ENCODE data around the gene REC114.
"Not testable (repeated sequence)": the region's sequence is repeated elsewhere in the genome, so short reads cannot be mapped to it uniquely, and the experiment has no call there.

Gene REC114

DNA sequence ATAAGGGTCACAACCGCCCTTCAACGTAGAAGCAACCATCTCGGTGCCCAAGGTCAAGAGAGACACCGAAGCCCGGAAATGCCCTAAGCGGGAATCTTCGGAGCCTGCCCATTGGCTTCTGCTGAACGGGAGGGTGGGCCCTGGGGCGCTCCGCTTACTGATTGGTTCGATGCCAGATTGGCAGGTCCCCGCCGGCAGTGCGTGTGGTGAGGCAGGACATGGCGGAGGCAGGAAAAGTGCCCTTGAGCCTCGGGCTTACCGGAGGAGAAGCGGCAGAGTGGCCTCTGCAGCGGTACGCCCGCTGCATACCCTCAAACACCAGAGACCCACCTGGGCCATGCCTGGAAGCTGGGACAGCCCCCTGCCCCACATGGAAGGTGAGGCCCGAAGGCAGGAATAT lies at the start of gene REC114:
Gene REC114, plus strand, starts transcription at position 197 of the 400 bp plus-strand sequence. Its CDS starts 22 bp downstream, at position 219.
- DNase-seq: no peak

DNA sequence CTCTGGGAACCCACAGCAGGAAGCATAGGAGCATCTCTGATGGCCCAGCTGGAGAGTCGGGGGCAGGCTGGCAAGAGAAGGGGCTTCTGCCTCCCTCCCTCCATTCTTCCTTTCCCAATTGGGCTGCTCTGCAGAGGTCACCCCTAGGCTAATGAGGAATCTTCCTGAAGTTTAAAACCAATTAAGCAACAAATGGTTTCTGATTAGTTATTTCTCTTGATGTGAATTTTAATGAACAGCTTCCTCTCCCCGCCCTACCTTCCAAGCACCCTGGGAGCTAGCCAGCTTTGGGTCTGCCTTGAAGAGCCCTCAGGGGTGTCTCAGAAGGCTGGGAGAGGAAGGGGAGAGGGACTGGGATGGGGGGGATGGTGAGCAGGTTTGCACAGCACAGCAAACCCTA lies 49.6 kb upstream of the REC114 start:
- no peak for DNase-seq

GRCh38 chr15:73394782-73395181 lies 48.2 kb upstream of the REC114 start:
- DNase-seq: no peak

GRCh38 chr15:73395671-73396070 lies 47.3 kb upstream of the REC114 start:
- no peak for DNase-seq

DNA sequence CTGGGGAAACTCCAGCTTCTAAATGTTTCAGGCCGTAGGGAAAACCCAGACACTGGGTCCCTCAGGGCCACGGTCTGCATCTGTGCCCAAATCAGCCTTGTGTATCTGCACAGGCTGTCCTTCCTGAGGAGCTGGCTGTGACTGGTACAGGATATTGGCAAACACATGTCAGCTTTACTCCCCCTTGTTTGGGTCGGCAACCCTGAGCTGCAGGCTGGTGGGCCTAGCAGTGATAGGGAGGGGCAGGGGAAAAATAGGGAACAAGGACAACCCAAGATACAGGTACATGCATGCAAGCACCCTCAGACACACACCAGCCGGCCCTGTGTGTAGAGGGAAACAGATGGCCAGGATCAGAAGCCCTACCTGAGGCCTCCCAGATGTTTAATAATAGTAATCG lies 45.5 kb upstream of the REC114 start:
- DNase-seq: no peak

GRCh38 chr15:73398861-73399260 lies 44.1 kb upstream of the REC114 start:
- no peak for DNase-seq

- not testable (repeated sequence) for DNase-seq
Observed at GRCh38 chr15:73400222-73400621, 42.7 kb upstream of the REC114 start.

- no peak for DNase-seq
Observed at GRCh38 chr15:73403171-73403570, 39.8 kb upstream of the REC114 start.

DNA sequence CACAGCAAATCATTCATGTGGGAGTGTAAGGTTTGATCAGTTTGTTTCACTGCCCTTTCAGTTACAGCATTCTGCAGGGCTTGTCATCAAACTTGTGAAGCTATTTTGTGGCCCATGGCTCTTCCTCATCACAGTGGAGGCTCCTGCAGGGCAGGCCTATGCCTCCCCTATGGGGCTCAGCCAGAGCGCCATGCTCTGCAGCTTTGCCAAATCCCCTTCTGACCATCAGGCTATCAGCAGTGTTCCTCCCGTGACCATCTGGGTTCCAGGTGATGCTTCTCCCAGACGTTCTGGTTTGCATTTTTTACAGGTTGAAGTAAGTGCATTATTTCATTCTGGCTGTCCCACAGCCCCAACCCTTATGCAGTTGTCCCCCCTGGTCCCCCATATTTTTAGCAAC lies 28.1 kb upstream of the REC114 start:
- DNase-seq: no peak

- no peak for DNase-seq
Observed at GRCh38 chr15:73424506-73424905, 18.5 kb upstream of the REC114 start.

DNA sequence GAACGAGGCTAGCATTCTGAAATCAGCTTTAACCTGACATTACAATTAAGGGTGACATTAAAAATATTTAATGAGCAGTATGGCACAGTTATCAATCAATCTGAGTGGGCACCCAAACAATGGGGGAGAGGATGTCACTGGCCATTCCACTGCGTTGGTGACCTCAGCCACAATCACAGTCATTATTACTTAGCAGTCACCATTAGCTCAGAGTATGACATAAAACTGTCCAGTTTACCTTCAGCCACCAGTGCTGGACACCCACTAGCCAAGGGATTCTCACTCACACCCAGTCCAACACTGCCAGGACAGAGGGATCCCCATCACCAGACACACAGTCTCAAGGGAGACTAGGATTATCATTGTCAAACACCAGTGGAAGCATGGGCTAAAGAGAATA lies 17.5 kb upstream of the REC114 start:
- DNase-seq: no peak

GRCh38 chr15:73426323-73426994 lies 16.5 kb upstream of the REC114 start:
- no peak for DNase-seq

DNA sequence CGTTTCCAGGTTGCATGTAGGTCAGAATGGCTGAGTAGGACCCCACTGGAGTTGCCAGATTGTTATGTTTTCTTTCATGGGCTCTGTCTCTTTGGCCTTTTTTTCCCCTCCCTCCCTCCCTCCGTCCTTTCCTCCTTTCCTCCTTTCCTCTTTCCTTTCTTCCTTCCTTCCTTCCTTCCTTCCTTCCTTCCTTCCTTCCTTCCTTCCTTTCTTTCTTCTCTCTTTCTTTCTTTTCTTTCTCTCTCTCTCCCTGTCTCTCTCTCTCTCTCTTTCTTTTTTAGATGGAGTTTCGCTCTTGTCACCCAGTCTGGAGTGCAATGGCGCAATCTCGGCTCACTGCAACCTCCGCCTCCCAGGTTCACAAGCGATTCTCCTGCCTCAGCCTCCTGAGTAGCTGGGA lies 11.6 kb upstream of the REC114 start:
- DNase-seq: not testable (repeated sequence)

GRCh38 chr15:73433873-73434272 lies 9.1 kb upstream of the REC114 start:
- no peak for DNase-seq

- no peak for DNase-seq
Observed at GRCh38 chr15:73436613-73437012, 6.4 kb upstream of the REC114 start.

DNA sequence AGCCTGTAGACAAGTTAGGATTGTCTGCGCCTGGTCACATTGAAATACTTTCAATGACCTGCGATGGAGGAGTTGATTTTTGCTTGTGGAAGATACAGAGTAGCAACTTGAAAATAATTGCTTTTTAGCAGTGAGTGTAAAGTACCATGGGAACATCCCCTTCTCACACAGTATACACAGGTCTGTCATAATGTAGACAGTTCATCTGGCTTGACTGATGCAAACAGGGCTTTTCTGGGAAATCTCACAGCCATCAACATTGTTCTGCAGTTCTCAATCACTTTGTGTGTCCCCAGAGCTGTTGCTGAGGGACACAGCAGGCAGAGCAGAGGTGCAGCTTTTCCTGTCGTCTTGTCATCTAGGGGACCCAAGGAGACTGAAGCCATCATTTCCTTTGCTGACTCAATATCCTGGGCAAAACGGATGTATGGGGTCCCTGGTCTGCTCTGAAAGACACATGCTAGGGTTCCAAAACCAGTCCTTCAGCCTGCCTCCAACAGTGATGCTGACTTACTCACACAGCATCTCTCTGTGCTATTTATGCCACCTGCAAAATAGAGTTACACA lies 5.3 kb upstream of the REC114 start:
- DNase-seq: no peak

GRCh38 chr15:73438651-73439050 lies 4.3 kb upstream of the REC114 start:
- no peak for DNase-seq

- no peak for DNase-seq
Observed at GRCh38 chr15:73440571-73440970, 2.4 kb upstream of the REC114 start.

- DNase-seq: no peak
Observed at GRCh38 chr15:73442421-73442820, 543 bp upstream of the REC114 start.

- DNase-seq: not testable (repeated sequence)
Observed at GRCh38 chr15:73447471-73447870, 4.5 kb downstream of the REC114 start.

DNA sequence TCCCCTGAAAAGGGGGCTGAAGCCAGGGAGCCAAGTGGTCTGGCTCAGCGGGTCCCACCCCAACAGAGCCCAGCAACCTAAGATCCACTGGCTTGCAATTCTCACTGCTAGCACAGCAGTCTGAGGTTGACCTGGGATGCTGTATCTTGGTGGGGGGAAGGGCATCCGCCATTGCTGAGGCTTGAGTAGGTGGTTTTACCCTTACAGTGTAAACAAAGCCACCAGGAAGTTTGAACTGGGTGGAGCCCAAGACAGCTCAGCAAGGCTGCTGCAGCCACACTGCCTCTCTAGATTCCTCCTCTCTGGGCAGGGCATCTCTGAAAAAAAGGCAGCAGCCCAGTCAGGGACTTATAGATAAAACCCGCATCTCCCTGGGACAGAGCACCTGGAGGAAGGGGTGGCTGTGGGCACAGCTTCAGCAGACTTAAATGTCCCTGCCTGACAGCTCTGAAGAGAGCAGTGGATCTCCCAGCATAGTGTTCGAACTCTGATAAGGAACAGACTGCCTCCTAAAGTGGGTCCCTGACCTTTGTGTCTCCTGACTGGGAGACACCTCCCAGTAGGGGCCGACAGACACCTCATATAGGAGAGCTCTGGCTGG lies 5.3 kb downstream of the REC114 start:
- not testable (repeated sequence) for DNase-seq

DNA sequence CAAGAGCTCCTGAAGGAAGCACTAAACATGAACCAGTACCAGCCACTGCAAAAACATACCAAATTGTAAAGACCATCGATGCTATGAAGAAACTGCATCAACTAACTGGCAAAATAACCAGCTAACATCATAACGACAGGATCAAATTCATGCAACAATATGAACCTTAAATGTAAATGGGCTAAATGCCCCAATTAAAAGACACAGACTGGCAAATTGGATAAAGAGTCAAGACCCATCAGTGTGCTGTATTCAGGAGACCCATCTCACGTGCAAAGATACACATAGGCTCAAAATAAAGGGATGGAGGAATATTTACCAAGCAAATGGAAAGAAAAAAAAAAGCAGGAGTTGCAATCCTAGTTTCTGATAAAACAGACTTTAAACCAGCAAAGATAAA lies 7.0 kb downstream of the REC114 start:
- DNase-seq: not testable (repeated sequence)

GRCh38 chr15:73454096-73454495 lies 11.1 kb downstream of the REC114 start:
- no peak for DNase-seq

GRCh38 chr15:73455876-73456275 lies 12.9 kb downstream of the REC114 start:
- no peak for DNase-seq

GRCh38 chr15:73457334-73457733 lies 14.4 kb downstream of the REC114 start:
- no peak for DNase-seq

Data from EL (cell line).